ENCODE data around the gene TRPV4.

The TRPV4 gene

DNA sequence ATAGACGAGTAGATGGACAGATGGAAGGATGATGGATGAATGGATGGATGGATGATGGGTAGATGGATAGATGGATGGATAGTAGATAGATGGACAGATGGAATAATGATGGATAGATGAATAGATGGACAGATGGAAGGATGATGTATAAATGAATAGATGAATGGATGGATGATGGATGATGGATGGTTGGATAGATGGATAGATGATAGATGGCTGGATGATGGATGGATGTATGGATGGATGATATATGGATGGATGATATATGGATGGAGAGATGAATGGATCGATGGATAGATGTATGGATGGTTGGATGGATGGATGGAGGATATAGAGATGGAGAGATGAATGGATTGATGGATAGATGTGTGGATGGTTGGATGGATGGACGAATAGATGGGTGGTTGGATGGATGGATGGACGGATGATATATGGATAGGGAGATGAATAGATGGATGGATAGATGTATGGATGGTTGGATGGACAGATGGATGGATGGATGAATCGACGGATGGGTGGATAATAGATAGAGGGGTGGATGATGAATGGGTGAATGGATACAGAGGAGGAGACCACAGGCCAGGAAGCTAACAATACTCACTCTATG lies 19.3 kb downstream of the TRPV4 start:
- DNase-seq (ENCODE audit: low read depth), result no peak
- peaks cover 8% of the 10 kb centered on the region for H3K36me3 ChIP-seq (ENCODE audit: control insufficient read depth, insufficient read depth, low read length, severe bottlenecking)
- H3K27me3 ChIP-seq (replicated peaks; ENCODE audit: control insufficient read depth, insufficient read depth, low read length), result no peaks in the 10 kb centered on the region
- peaks cover 5% of the 10 kb centered on the region for H3K9me3 ChIP-seq (ENCODE audit: control insufficient read depth, low read length)
- no peak overlapping the region for H3K4me3 ChIP-seq (ENCODE audit: low read length)
- peaks cover 4% of the 10 kb centered on the region for H3K4me1 ChIP-seq (ENCODE audit: control insufficient read depth, insufficient read depth, low read length)
- no peak overlapping the region for H3K9ac ChIP-seq (ENCODE audit: low read length)

- Histone ChIP-seq H3K36me3 (ENCODE audit: control insufficient read depth, insufficient read depth, low read length, severe bottlenecking) (peaks cover 8% of the 10 kb centered on the region), H3K4me3 (ENCODE audit: low read length) (no peak overlapping the region), H3K9ac (ENCODE audit: low read length) (no peak overlapping the region), H3K27me3 (replicated peaks; ENCODE audit: control insufficient read depth, insufficient read depth, low read length) (no peaks in the 10 kb centered on the region), H3K9me3 (ENCODE audit: control insufficient read depth, low read length) (peaks cover 5% of the 10 kb centered on the region), H3K4me1 (ENCODE audit: control insufficient read depth, insufficient read depth, low read length) (no peaks in the 10 kb centered on the region)
- DNase-seq (ENCODE audit: low read depth), result no peak
These were observed 21.6 kb downstream of the TRPV4 start for GRCh38 chr12:109811624-109811995.

DNA sequence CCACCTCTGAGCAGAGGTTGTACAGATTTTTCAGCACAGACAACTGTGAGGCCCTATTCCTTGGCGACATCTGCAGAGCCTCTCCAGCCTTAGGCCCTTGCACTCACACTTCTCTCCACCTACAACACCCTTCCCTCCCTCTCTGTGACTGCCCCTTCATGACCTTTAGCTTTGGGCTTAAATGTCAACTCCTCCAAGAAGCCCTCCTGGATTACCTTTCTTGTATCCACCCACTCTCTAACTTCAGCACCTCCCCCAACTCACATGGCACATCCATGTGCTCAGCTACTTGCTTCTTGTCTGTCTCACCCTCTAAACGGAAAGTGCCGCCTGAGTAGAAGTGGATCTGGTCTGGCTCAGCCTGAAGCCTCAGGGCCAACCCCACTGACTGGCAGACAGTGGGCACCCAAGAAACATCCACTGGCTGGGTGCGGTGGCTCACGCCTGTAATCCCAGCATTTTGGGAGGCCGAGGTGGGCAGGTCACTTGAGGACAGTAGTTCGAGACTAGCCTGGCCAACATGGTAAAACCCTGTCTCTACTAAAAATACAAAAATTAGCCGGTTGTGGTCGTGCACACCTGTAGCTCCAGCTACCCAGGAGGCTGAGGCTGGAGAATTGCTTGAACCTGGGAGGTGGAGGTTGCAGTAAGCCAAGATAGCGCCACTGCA lies 22.1 kb downstream of the TRPV4 start:
- no peak for DNase-seq (ENCODE audit: low read depth)
- no peaks in the 10 kb centered on the region for H3K27me3 ChIP-seq (replicated peaks; ENCODE audit: control insufficient read depth, insufficient read depth, low read length)
- H3K4me1 ChIP-seq (ENCODE audit: control insufficient read depth, insufficient read depth, low read length), result no peaks in the 10 kb centered on the region
- H3K36me3 ChIP-seq (ENCODE audit: control insufficient read depth, insufficient read depth, low read length, severe bottlenecking), result peaks cover 8% of the 10 kb centered on the region
- no peak overlapping the region for H3K4me3 ChIP-seq (ENCODE audit: low read length)
- peaks cover 5% of the 10 kb centered on the region for H3K9me3 ChIP-seq (ENCODE audit: control insufficient read depth, low read length)
- no peak overlapping the region for H3K9ac ChIP-seq (ENCODE audit: low read length)

GRCh38 chr12:109808876-109809646 lies 24.1 kb downstream of the TRPV4 start:
- Histone ChIP-seq H3K36me3 (ENCODE audit: control insufficient read depth, insufficient read depth, low read length, severe bottlenecking) (peaks cover 7% of the 10 kb centered on the region), H3K27me3 (replicated peaks; ENCODE audit: control insufficient read depth, insufficient read depth, low read length) (no peaks in the 10 kb centered on the region), H3K4me1 (ENCODE audit: control insufficient read depth, insufficient read depth, low read length) (no peaks in the 10 kb centered on the region), H3K4me3 (ENCODE audit: low read length) (no peak overlapping the region), H3K9ac (ENCODE audit: low read length) (no peak overlapping the region), H3K9me3 (ENCODE audit: control insufficient read depth, low read length) (peaks cover 2% of the 10 kb centered on the region)
- DNase-seq (ENCODE audit: low read depth), result no peak

GRCh38 chr12:109807954-109808643 lies 25.1 kb downstream of the TRPV4 start:
- H3K4me1 ChIP-seq (ENCODE audit: control insufficient read depth, insufficient read depth, low read length), result no peaks in the 10 kb centered on the region
- no peak overlapping the region for H3K9ac ChIP-seq (ENCODE audit: low read length)
- H3K27me3 ChIP-seq (replicated peaks; ENCODE audit: control insufficient read depth, insufficient read depth, low read length), result no peaks in the 10 kb centered on the region
- no peaks in the 10 kb centered on the region for H3K9me3 ChIP-seq (ENCODE audit: control insufficient read depth, low read length)
- H3K4me3 ChIP-seq (ENCODE audit: low read length), result no peak overlapping the region
- DNase-seq (ENCODE audit: low read depth), result no peak
- peaks cover 3% of the 10 kb centered on the region for H3K36me3 ChIP-seq (ENCODE audit: control insufficient read depth, insufficient read depth, low read length, severe bottlenecking)

DNA sequence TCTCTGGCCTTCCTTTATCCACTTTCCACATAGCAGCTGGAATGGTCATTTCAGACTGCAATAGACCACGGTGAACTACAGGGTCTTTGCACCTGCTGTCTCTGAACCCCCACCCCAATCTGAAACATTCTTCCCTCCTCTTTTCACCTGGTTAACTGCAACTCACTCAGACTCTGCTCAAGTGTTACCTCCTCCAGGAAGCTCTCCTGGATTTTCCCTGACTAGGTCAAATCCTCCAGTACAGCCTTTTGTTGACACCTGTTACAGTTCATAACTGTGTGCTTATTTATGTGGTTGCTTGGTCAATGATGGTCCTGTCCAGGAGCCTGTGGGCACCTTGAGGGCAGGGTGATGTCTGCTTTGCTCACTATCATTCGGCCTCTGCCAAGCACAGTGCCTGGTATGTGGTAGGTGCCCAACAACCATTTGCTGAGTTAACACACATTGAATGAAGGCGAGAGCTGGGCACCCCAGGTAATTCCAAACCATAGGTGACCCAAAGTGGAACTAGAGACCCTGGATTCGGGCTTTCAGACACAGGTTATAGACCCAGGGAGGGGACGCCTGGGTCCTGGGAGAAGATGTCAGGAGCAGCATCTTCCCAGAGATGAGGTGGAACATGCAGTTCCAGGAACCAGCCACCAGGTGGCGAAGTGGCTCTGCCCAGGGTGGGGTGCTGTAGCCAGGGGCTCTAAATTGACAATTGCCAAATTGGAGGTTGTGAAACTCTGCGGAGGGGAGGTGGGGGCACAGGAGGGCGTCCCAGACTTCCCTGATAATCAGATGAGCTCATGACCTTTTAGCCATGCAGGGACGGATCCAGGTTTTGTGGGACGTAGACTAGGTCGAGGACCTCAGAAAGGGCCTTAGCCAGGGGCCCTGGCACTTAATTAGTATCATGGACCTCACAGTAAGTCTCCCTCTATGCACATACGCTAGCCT lies 28.1 kb downstream of the TRPV4 start:
- Histone ChIP-seq H3K27me3 (replicated peaks; ENCODE audit: control insufficient read depth, insufficient read depth, low read length) (no peaks in the 10 kb centered on the region), H3K9me3 (ENCODE audit: control insufficient read depth, low read length) (no peaks in the 10 kb centered on the region), H3K36me3 (ENCODE audit: control insufficient read depth, insufficient read depth, low read length, severe bottlenecking) (no peaks in the 10 kb centered on the region), H3K9ac (ENCODE audit: low read length) (no peak overlapping the region), H3K4me1 (ENCODE audit: control insufficient read depth, insufficient read depth, low read length) (no peaks in the 10 kb centered on the region), H3K4me3 (ENCODE audit: low read length) (no peak overlapping the region)
- peak; percentile 86 for DNase-seq (ENCODE audit: low read depth)

DNA sequence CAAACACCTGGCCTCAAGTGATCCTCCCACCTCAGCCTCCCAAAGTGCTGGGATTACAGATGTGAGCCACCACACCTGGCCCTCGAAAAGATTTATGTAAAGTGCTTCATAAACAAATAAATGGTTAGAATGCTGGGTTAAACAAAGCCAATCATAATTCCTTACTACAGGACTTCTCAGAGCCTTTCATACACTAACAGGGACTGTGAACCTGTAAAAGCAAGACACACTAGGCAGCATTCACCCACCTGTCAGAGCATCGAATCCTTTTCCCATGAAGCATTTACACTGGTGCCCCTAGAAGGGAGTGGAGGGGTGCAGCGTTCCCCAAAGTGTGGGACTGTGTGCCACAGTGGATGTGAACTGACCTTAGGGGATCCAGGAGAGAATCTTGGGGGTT lies 29.5 kb downstream of the TRPV4 start:
- Histone ChIP-seq H3K4me3 (ENCODE audit: low read length) (no peak overlapping the region), H3K27me3 (replicated peaks; ENCODE audit: control insufficient read depth, insufficient read depth, low read length) (no peaks in the 10 kb centered on the region), H3K9me3 (ENCODE audit: control insufficient read depth, low read length) (no peaks in the 10 kb centered on the region), H3K36me3 (ENCODE audit: control insufficient read depth, insufficient read depth, low read length, severe bottlenecking) (no peaks in the 10 kb centered on the region), H3K9ac (ENCODE audit: low read length) (no peak overlapping the region), H3K4me1 (ENCODE audit: control insufficient read depth, insufficient read depth, low read length) (no peaks in the 10 kb centered on the region)
- no peak for DNase-seq (ENCODE audit: low read depth)

DNA sequence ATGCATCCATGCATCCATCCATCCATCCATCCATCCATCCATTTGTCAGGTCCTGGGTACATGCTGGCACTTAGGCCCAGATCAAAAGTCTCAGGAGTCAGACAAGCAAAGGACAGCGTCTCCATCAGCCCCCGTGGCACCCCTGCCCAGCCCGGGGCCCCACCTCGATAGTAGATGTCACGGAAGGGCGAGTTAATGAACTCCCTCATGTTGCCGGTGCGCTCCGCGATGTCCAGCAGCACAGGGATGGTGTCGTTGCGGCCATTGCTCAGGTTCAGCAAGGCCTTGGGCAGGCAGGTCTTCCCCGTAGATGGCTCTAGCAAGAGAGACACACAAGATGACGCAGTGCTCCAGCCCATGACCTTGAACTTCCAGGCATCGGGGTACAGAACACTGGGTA lies 30.4 kb downstream of the TRPV4 start:
- no peaks in the 10 kb centered on the region for H3K4me1 ChIP-seq (ENCODE audit: control insufficient read depth, insufficient read depth, low read length)
- H3K9me3 ChIP-seq (ENCODE audit: control insufficient read depth, low read length), result no peaks in the 10 kb centered on the region
- no peak overlapping the region for H3K9ac ChIP-seq (ENCODE audit: low read length)
- H3K27me3 ChIP-seq (replicated peaks; ENCODE audit: control insufficient read depth, insufficient read depth, low read length), result no peaks in the 10 kb centered on the region
- H3K36me3 ChIP-seq (ENCODE audit: control insufficient read depth, insufficient read depth, low read length, severe bottlenecking), result no peaks in the 10 kb centered on the region
- DNase-seq (ENCODE audit: low read depth), result no peak
- H3K4me3 ChIP-seq (ENCODE audit: low read length), result no peak overlapping the region

- no peak for DNase-seq (ENCODE audit: low read depth)
- Histone ChIP-seq H3K9me3 (ENCODE audit: control insufficient read depth, low read length) (no peaks in the 10 kb centered on the region), H3K36me3 (ENCODE audit: control insufficient read depth, insufficient read depth, low read length, severe bottlenecking) (no peaks in the 10 kb centered on the region), H3K27me3 (replicated peaks; ENCODE audit: control insufficient read depth, insufficient read depth, low read length) (no peaks in the 10 kb centered on the region), H3K9ac (ENCODE audit: low read length) (no peak overlapping the region), H3K4me3 (ENCODE audit: low read length) (no peak overlapping the region), H3K4me1 (ENCODE audit: control insufficient read depth, insufficient read depth, low read length) (no peaks in the 10 kb centered on the region)
These were observed 32.7 kb downstream of the TRPV4 start for GRCh38 chr12:109800536-109800935.

DNA sequence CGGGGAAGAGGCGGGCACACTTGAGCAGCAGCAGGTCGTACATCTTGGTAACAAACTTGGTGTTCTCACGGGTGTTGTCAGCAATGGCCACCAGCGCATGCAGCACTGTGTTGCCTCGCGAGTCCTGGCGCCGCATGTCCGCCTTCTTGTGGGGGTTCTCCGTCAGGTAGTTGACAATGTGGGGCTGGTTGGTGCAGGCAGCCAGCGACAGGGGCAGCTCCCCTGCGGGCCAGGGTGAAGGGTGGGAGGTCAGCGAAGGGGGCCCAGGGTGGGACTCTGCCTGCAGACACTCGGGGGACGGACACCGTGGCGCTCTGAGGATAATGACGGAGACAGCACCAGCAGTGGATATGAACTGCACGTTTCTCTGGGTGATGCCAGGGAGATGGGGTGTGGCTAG lies 34.5 kb downstream of the TRPV4 start:
- Histone ChIP-seq H3K27me3 (replicated peaks; ENCODE audit: control insufficient read depth, insufficient read depth, low read length) (no peaks in the 10 kb centered on the region), H3K4me1 (ENCODE audit: control insufficient read depth, insufficient read depth, low read length) (peaks cover 5% of the 10 kb centered on the region), H3K36me3 (ENCODE audit: control insufficient read depth, insufficient read depth, low read length, severe bottlenecking) (no peaks in the 10 kb centered on the region), H3K9me3 (ENCODE audit: control insufficient read depth, low read length) (no peaks in the 10 kb centered on the region), H3K4me3 (ENCODE audit: low read length) (no peak overlapping the region), H3K9ac (ENCODE audit: low read length) (no peak overlapping the region)
- DNase-seq (ENCODE audit: low read depth), result no peak

Data from adipocyte (in vitro differentiated cells).